Measurements from ENCODE around the gene KIRREL3.

KIRREL3 gene

GRCh38 chr11:126575849-126576248 is 424.7 kb downstream of the KIRREL3 start:
- DNase-seq (ENCODE audit: low spot score) = no peak

GRCh38 chr11:126573325-126573978 is 427.1 kb downstream of the KIRREL3 start:
- DNase-seq (ENCODE audit: low spot score) = no peak

- peak; percentile 22 for DNase-seq (ENCODE audit: low spot score)
Measured at GRCh38 chr11:126570489-126570888, 430.1 kb downstream of the KIRREL3 start.

- no peak for DNase-seq (ENCODE audit: low spot score)
Measured at GRCh38 chr11:126567419-126567818, 433.2 kb downstream of the KIRREL3 start.

- DNase-seq (ENCODE audit: low spot score) = no peak
Measured at GRCh38 chr11:126564566-126564965, 436.0 kb downstream of the KIRREL3 start.

GRCh38 chr11:126561327-126561893 is 439.2 kb downstream of the KIRREL3 start:
- DNase-seq (ENCODE audit: low spot score) = peak; percentile 52

GRCh38 chr11:126560221-126560620 is 440.3 kb downstream of the KIRREL3 start:
- DNase-seq (ENCODE audit: low spot score) = no peak

- DNase-seq (ENCODE audit: low spot score) = no peak
Measured at GRCh38 chr11:126548581-126549550, 451.7 kb downstream of the KIRREL3 start.

GRCh38 chr11:126547691-126548090 is 452.9 kb downstream of the KIRREL3 start:
- DNase-seq (ENCODE audit: low spot score) = no peak

- peak; percentile 49 for DNase-seq (ENCODE audit: low spot score)
Measured at GRCh38 chr11:126547161-126547560, 453.4 kb downstream of the KIRREL3 start.

GRCh38 chr11:126546694-126547093 is 453.9 kb downstream of the KIRREL3 start:
- no peak for DNase-seq (ENCODE audit: low spot score)

- DNase-seq (ENCODE audit: low spot score) = no peak
Measured at GRCh38 chr11:126546191-126546590, 454.4 kb downstream of the KIRREL3 start.

- DNase-seq (ENCODE audit: low spot score) = no peak
Measured at GRCh38 chr11:126545057-126545555, 455.5 kb downstream of the KIRREL3 start.

- DNase-seq (ENCODE audit: low spot score) = peak; percentile 14
Measured at GRCh38 chr11:126544108-126545056, 456.2 kb downstream of the KIRREL3 start.

GRCh38 chr11:126543691-126544090 is 456.9 kb downstream of the KIRREL3 start:
- no peak for DNase-seq (ENCODE audit: low spot score)

GRCh38 chr11:126542334-126543015 is 458.1 kb downstream of the KIRREL3 start:
- DNase-seq (ENCODE audit: low spot score) = no peak

GRCh38 chr11:126538071-126538470 is 462.5 kb downstream of the KIRREL3 start:
- no peak for DNase-seq (ENCODE audit: low spot score)

- no peak for DNase-seq (ENCODE audit: low spot score)
Measured at GRCh38 chr11:126537492-126537891, 463.1 kb downstream of the KIRREL3 start.

- no peak for DNase-seq (ENCODE audit: low spot score)
Measured at GRCh38 chr11:126534141-126534805, 466.3 kb downstream of the KIRREL3 start.

- DNase-seq (ENCODE audit: low spot score) = no peak
Measured at GRCh38 chr11:126533560-126533959, 467.0 kb downstream of the KIRREL3 start.
